MM.1S (cell line): Measurements from ENCODE around the gene CLMN.

ENCODE experiments used
- CTCF ChIP-seq: fragments of 300-600 bp; sonication (generic); IDR thresholded peaks from 2 replicates; pipeline ENCODE4 v1.5.1; 2016; ENCODE audit warnings: antibody characterized with exemption, low read length, mixed read lengths
- EZH2 ChIP-seq: fragments of 300-600 bp; sonication (generic); optimal IDR thresholded peaks from 2 replicates; pipeline ENCODE3; 2017; ENCODE audit warnings: low read depth, mild to moderate bottlenecking, antibody characterized with exemption, low read length, mixed read lengths

DNA sequence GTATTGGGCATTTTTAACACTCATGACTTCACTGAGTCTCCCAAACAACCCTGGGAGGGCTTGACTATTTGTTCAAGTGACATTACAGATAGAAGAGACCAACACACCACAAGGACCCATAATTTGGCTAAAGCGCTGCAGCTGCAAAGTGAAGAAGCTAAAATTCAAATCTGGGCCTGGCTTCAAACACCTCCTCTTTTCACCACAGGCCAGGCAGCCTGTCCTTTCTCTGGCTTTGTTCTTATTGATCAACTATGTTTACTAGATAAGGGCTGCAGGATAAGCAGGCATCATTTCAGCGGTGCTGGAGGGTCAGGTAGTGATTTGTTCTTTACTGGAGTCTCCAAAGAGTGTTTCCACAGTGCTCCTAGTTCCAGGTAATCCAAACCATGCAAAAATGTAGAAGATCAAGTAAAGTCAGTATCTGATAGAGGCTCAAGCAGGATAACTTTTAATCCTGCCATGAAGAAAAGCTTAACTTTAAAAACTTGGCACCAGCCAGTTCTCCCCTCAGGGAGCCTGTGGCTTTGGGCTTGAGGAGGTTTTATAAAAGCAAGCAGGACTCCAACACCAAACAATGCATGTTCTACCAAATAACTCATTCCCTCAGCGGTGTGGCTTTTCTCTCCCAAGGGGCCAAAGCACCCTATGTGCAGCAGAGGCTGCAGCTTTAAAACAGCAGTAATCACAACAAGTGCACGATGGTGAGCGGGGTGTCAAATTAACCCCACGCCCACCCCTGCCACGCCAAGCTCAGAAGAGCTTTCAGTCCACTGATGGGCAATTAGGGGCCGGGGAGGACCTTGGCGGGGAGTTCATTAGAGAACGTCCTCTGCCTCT lies 16.8 kb downstream of the CLMN start:
- no peak for TF ChIP-seq CTCF
- TF ChIP-seq EZH2: no peak
